ENCODE measurements around the gene MEI4.

DNA sequence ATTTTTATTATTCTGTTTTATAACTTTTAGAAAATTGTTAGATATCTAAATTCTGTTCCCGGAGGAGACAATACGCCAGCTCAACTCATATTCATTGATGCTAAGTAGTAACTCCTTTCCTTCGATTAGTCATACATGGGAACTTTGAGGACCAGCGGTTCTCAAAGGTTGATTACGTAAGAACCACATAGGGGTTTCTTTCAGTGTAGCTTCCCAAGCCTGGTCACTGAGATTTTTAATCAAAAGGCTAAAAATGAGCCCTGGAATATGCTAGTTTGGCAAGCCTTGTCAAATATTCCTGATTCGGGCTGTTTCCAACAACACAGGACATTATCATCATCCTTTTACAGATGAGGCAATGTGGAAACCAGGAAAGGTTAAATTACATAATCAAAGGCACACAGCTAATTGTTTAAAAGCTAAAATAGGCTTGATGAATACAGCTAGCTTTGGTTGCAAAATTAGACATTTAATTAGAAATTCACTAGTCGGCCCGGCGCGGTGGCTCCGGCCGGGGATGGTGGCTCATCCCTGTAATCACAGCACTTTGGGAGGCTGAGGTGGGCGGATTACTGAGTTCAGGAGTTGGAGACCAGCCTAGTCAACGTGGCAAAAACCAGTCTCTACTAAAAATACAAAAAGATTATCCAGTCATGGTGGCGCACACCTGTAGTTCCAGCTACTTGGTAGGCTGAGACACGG lies 14.6 kb upstream of the MEI4 start:
- TF ChIP-seq ZNF33B (CRISPR knock-in tag; IDR thresholded peaks at IDR 0.05) (no peak), ZNF354B (CRISPR knock-in tag; IDR thresholded peaks at IDR 0.05) (no peak), TCF12 (IDR thresholded peaks at IDR 0.05) (no peak), TCF12 (CRISPR knock-in tag; IDR thresholded peaks at IDR 0.05) (no peak), ZNF234 (CRISPR knock-in tag; conservative IDR thresholded peaks at IDR 0.05) (no peak), CBFB (CRISPR knock-in tag; IDR thresholded peaks at IDR 0.05) (no peak)

All from HepG2 (cell line).